HuH-7.5 (cell line): ENCODE data around the gene KCND2.

Experiments used
- DNase-seq: peaks from one replicate; pipeline ENCODE4 v3.0.0; 2011; ENCODE audit warnings: low spot score

The KCND2 gene

GRCh38 chr7:120703585-120704240 lies 430.7 kb downstream of the KCND2 start:
- no peak for DNase-seq

GRCh38 chr7:120709252-120709971 lies 436.4 kb downstream of the KCND2 start:
- DNase-seq: no peak

- DNase-seq: no peak
These were observed 437.0 kb downstream of the KCND2 start for GRCh38 chr7:120709972-120710320.

- DNase-seq: no peak
These were observed 442.0 kb downstream of the KCND2 start for GRCh38 chr7:120714945-120715344.

GRCh38 chr7:120716307-120716706 lies 443.3 kb downstream of the KCND2 start:
- DNase-seq: no peak

GRCh38 chr7:120717166-120717565 lies 444.2 kb downstream of the KCND2 start:
- no peak for DNase-seq

GRCh38 chr7:120718361-120718760 lies 445.4 kb downstream of the KCND2 start:
- DNase-seq: no peak

GRCh38 chr7:120720317-120720716 lies 447.3 kb downstream of the KCND2 start:
- no peak for DNase-seq

- no peak for DNase-seq
These were observed 450.8 kb downstream of the KCND2 start for GRCh38 chr7:120723465-120724385.

- DNase-seq: no peak
These were observed 451.5 kb downstream of the KCND2 start for GRCh38 chr7:120724448-120724847.

- DNase-seq: no peak
These were observed 452.0 kb downstream of the KCND2 start for GRCh38 chr7:120724955-120725354.

GRCh38 chr7:120725376-120726039 lies 452.5 kb downstream of the KCND2 start:
- DNase-seq: no peak

- DNase-seq: no peak
These were observed 456.3 kb downstream of the KCND2 start for GRCh38 chr7:120729245-120729644.

- no peak for DNase-seq
These were observed 458.3 kb downstream of the KCND2 start for GRCh38 chr7:120731271-120731670.

- no peak for DNase-seq
These were observed 459.3 kb downstream of the KCND2 start for GRCh38 chr7:120732256-120732655.

- DNase-seq: no peak
These were observed 460.2 kb downstream of the KCND2 start for GRCh38 chr7:120733143-120733542.

- no peak for DNase-seq
These were observed 460.9 kb downstream of the KCND2 start for GRCh38 chr7:120733835-120734234.

- no peak for DNase-seq
These were observed 462.8 kb downstream of the KCND2 start for GRCh38 chr7:120735791-120736190.

- no peak for DNase-seq
These were observed 465.8 kb downstream of the KCND2 start for GRCh38 chr7:120738816-120739215.

- DNase-seq: no peak
These were observed 467.4 kb downstream of the KCND2 start for GRCh38 chr7:120740348-120740747.

- DNase-seq: no peak
These were observed 468.5 kb downstream of the KCND2 start for GRCh38 chr7:120741371-120742042.

- DNase-seq: no peak
These were observed 469.4 kb downstream of the KCND2 start for GRCh38 chr7:120742372-120742771.
